WERI-Rb-1 (cell line): ENCODE measurements around the gene PTPRN2.

Experiments
- DNase-seq: peaks from one replicate; pipeline ENCODE4 v3.0.0-alpha.2; 2020
- H3K27ac ChIP-seq: fragments of 250-450 bp; sonication (Bioruptor Pico); 2 replicates; pipeline ENCODE4 v1.5.1; 2020; ENCODE audit warnings: mild to moderate bottlenecking, moderate library complexity
- H3K27me3 ChIP-seq: fragments of 250-450 bp; sonication (Bioruptor Pico); 2 replicates; pipeline ENCODE4 v1.5.1; 2021; ENCODE audit warnings: mild to moderate bottlenecking, low read depth, moderate library complexity; ENCODE audit not compliant: insufficient read depth, severe bottlenecking
- H3K36me3 ChIP-seq: fragments of 250-450 bp; sonication (Bioruptor Pico); 2 replicates; pipeline ENCODE4 v1.5.1; 2020; ENCODE audit warnings: mild to moderate bottlenecking, moderate library complexity
- H3K4me3 ChIP-seq: 2 replicates; pipeline ENCODE4 v1.5.1; 2011; ENCODE audit warnings: low read depth, mild to moderate bottlenecking, control low read depth, low read length
- H3K9me3 ChIP-seq: fragments of 250-450 bp; sonication (Bioruptor Pico); 2 replicates; pipeline ENCODE4 v1.5.1; 2021; ENCODE audit warnings: mild to moderate bottlenecking, moderate library complexity; ENCODE audit not compliant: severe bottlenecking
- CTCF ChIP-seq: IDR thresholded peaks from 2 replicates; pipeline ENCODE4 v1.5.1; 2011; ENCODE audit warnings: low read depth, mild to moderate bottlenecking, control low read depth, inconsistent platforms, low read length

The PTPRN2 gene

GRCh38 chr7:158447506-158448171, 140.0 kb downstream of the PTPRN2 start:
- Histone ChIP-seq H3K36me3 (no peaks in the 10 kb centered on the region), H3K27me3 (no peaks in the 10 kb centered on the region), H3K27ac (no peak overlapping the region), H3K9me3 (no peaks in the 10 kb centered on the region), H3K4me3 (no peak overlapping the region)
- no peak for DNase-seq
- no peak for TF ChIP-seq CTCF

GRCh38 chr7:158447151-158447505, 140.5 kb downstream of the PTPRN2 start:
- TF ChIP-seq CTCF: no peak
- H3K4me3 ChIP-seq: no peak overlapping the region
- DNase-seq: no peak
- H3K27ac ChIP-seq: no peak overlapping the region
- no peaks in the 10 kb centered on the region for H3K9me3 ChIP-seq
- no peaks in the 10 kb centered on the region for H3K36me3 ChIP-seq
- H3K27me3 ChIP-seq: no peaks in the 10 kb centered on the region

GRCh38 chr7:158446706-158447105, 140.9 kb downstream of the PTPRN2 start:
- Histone ChIP-seq H3K9me3 (no peaks in the 10 kb centered on the region), H3K27me3 (no peaks in the 10 kb centered on the region), H3K4me3 (no peak overlapping the region), H3K27ac (no peak overlapping the region), H3K36me3 (no peaks in the 10 kb centered on the region)
- no peak for TF ChIP-seq CTCF
- DNase-seq: no peak

GRCh38 chr7:158446281-158446680, 141.3 kb downstream of the PTPRN2 start:
- no peaks in the 10 kb centered on the region for H3K36me3 ChIP-seq
- no peak overlapping the region for H3K27ac ChIP-seq
- H3K27me3 ChIP-seq: no peaks in the 10 kb centered on the region
- TF ChIP-seq CTCF: no peak
- H3K4me3 ChIP-seq: no peak overlapping the region
- no peaks in the 10 kb centered on the region for H3K9me3 ChIP-seq
- no peak for DNase-seq

- H3K9me3 ChIP-seq: no peaks in the 10 kb centered on the region
- H3K4me3 ChIP-seq: no peak overlapping the region
- TF ChIP-seq CTCF: no peak
- H3K27me3 ChIP-seq: no peaks in the 10 kb centered on the region
- no peak for DNase-seq
- no peak overlapping the region for H3K27ac ChIP-seq
- H3K36me3 ChIP-seq: no peaks in the 10 kb centered on the region
These were observed 142.0 kb downstream of the PTPRN2 start for GRCh38 chr7:158445421-158446175.
